Measurements from ENCODE around the gene KATNAL1. TPM values are rescaled to one million over a fixed set of nuclear protein-coding genes. Genes with fewer than 3 reads are reported as not detected.

The KATNAL1 gene
- total RNA-seq, 1 donor from 2014 or later: 36.2 TPM

GRCh38 chr13:30235216-30235615 is 72.1 kb downstream of the KATNAL1 start:
- no peaks in the 10 kb centered on the region for H3K27me3 Mint-ChIP-seq (ENCODE audit: low read depth)
- no peak overlapping the region for H3K27ac Mint-ChIP-seq (ENCODE audit: unreplicated experiment)
- no peak for TF ChIP-seq CTCF (IDR thresholded peaks at IDR 0.05)
- peaks cover 7% of the 10 kb centered on the region for H3K36me3 Mint-ChIP-seq (ENCODE audit: low read depth)
- DNase-seq (ENCODE audit: low spot score): no peak
- H3K4me1 Mint-ChIP-seq (ENCODE audit: low read depth): no peaks in the 10 kb centered on the region
- no peak overlapping the region for H3K4me3 Mint-ChIP-seq (ENCODE audit: unreplicated experiment)
- H3K9me3 Mint-ChIP-seq (ENCODE audit: low read depth): no peaks in the 10 kb centered on the region

- H3K4me1 Mint-ChIP-seq (ENCODE audit: low read depth): no peaks in the 10 kb centered on the region
- H3K27me3 Mint-ChIP-seq (ENCODE audit: low read depth): no peaks in the 10 kb centered on the region
- TF ChIP-seq CTCF (IDR thresholded peaks at IDR 0.05): no peak
- no peaks in the 10 kb centered on the region for H3K9me3 Mint-ChIP-seq (ENCODE audit: low read depth)
- H3K27ac Mint-ChIP-seq (ENCODE audit: unreplicated experiment): no peak overlapping the region
- peaks cover 9% of the 10 kb centered on the region for H3K36me3 Mint-ChIP-seq (ENCODE audit: low read depth)
- no peak for DNase-seq (ENCODE audit: low spot score)
- H3K4me3 Mint-ChIP-seq (ENCODE audit: unreplicated experiment): no peak overlapping the region
Observed at GRCh38 chr13:30234619-30235162, 72.7 kb downstream of the KATNAL1 start.

- no peak overlapping the region for H3K4me3 Mint-ChIP-seq (ENCODE audit: unreplicated experiment)
- H3K4me1 Mint-ChIP-seq (ENCODE audit: low read depth): peaks cover 13% of the 10 kb centered on the region
- no peak for TF ChIP-seq CTCF (IDR thresholded peaks at IDR 0.05)
- no peak overlapping the region for H3K27ac Mint-ChIP-seq (ENCODE audit: unreplicated experiment)
- no peaks in the 10 kb centered on the region for H3K27me3 Mint-ChIP-seq (ENCODE audit: low read depth)
- peaks cover 38% of the 10 kb centered on the region for H3K36me3 Mint-ChIP-seq (ENCODE audit: low read depth)
- H3K9me3 Mint-ChIP-seq (ENCODE audit: low read depth): peaks cover 26% of the 10 kb centered on the region
- no peak for DNase-seq (ENCODE audit: low spot score)
Observed at GRCh38 chr13:30224732-30225131, 82.6 kb downstream of the KATNAL1 start.

- Mint-ChIP-seq H3K9me3 (ENCODE audit: low read depth) (peaks cover 26% of the 10 kb centered on the region), H3K4me1 (ENCODE audit: low read depth) (peaks cover 13% of the 10 kb centered on the region), H3K27me3 (ENCODE audit: low read depth) (no peaks in the 10 kb centered on the region), H3K4me3 (ENCODE audit: unreplicated experiment) (no peak overlapping the region), H3K36me3 (ENCODE audit: low read depth) (peaks cover 32% of the 10 kb centered on the region), H3K27ac (ENCODE audit: unreplicated experiment) (peak overlapping the region; percentile 54)
- DNase-seq (ENCODE audit: low spot score): no peak
- TF ChIP-seq CTCF (IDR thresholded peaks at IDR 0.05): no peak
Observed at GRCh38 chr13:30222254-30222653, 85.1 kb downstream of the KATNAL1 start.

GRCh38 chr13:30216111-30216510 is 91.2 kb downstream of the KATNAL1 start:
- Mint-ChIP-seq H3K4me1 (ENCODE audit: low read depth) (peaks cover 10% of the 10 kb centered on the region), H3K9me3 (ENCODE audit: low read depth) (no peaks in the 10 kb centered on the region), H3K36me3 (ENCODE audit: low read depth) (peaks cover 2% of the 10 kb centered on the region), H3K27ac (ENCODE audit: unreplicated experiment) (peak overlapping the region; percentile 49), H3K27me3 (ENCODE audit: low read depth) (no peaks in the 10 kb centered on the region), H3K4me3 (ENCODE audit: unreplicated experiment) (no peak overlapping the region)
- no peak for DNase-seq (ENCODE audit: low spot score)
- TF ChIP-seq CTCF (IDR thresholded peaks at IDR 0.05): peak; percentile 57
